IPS-18a (cell line): ENCODE data around the gene USP11.

Experiments used
- H3K27ac ChIP-seq: one replicate; pipeline ENCODE4 v1.5.1; 2013; ENCODE audit warnings: low read length
- H3K27me3 ChIP-seq: one replicate; pipeline ENCODE4 v1.6.1; 2013; ENCODE audit warnings: mild to moderate bottlenecking, low read length; ENCODE audit not compliant: control insufficient read depth, insufficient read depth
- H3K36me3 ChIP-seq: one replicate; pipeline ENCODE4 v1.6.1; 2013; ENCODE audit warnings: low read depth, low read length; ENCODE audit not compliant: control insufficient read depth
- H3K4me1 ChIP-seq: one replicate; pipeline ENCODE4 v1.6.1; 2013; ENCODE audit warnings: low read depth, low read length; ENCODE audit not compliant: control insufficient read depth
- H3K4me3 ChIP-seq: one replicate; pipeline ENCODE4 v1.5.1; 2013; ENCODE audit warnings: low read length
- H3K9ac ChIP-seq: one replicate; pipeline ENCODE4 v1.6.1; 2013; ENCODE audit warnings: mild to moderate bottlenecking, low read length, moderate library complexity
- H3K9me3 ChIP-seq: one replicate; pipeline ENCODE4 v1.6.1; 2013; ENCODE audit warnings: low read depth, low read length; ENCODE audit not compliant: control insufficient read depth

USP11 gene

GRCh38 chrX:47194194-47194787, 38.5 kb upstream of the USP11 start:
- Histone ChIP-seq H3K27ac (no peak overlapping the region), H3K9ac (peak overlapping the region; percentile 80), H3K27me3 (no peaks in the 10 kb centered on the region), H3K36me3 (peaks cover 10% of the 10 kb centered on the region), H3K4me1 (no peaks in the 10 kb centered on the region), H3K4me3 (peak overlapping the region; percentile 75), H3K9me3 (no peaks in the 10 kb centered on the region)

DNA sequence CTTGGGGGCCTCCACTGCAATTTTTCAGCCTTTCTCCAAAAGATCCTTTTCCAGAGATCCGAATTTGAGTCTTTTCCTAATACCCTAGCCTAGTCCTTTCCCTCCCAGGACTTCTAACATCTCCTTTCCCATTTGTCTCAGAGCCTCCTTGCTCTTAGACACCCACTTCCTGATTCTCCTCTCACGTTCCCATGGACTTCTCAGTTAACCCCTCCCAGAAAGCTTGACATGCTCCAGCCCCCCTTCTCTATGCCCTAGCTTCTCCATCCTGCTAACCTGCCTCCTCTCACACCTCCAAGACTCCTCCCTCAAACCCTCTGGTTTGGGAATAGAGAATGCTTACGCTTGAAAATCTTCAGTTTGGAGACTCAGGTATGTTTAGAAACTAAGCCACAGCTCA, 36.7 kb upstream of the USP11 start:
- Histone ChIP-seq H3K27me3 (no peaks in the 10 kb centered on the region), H3K4me3 (peak overlapping the region; percentile 4), H3K9me3 (no peaks in the 10 kb centered on the region), H3K9ac (no peak overlapping the region), H3K4me1 (no peaks in the 10 kb centered on the region), H3K36me3 (peaks cover 26% of the 10 kb centered on the region), H3K27ac (no peak overlapping the region)

DNA sequence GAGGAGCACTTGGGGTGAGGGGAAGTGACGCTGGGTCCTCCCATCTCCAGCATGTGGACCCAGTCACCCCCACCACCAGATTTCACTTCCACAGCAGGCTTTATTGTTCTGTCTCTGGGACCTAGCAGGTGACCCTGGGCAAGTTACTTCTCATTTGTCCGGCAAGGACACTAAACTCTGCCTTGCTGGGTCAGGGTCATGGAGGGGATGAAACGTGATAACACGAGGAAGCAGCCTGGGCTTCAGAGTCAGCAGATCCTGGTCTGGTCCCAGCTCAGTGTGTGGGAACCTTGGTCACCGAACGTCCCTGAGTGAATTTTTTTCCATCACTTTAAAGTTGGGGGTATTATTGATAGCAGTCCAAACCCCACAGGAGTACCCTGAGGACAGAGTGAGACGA, 35.3 kb upstream of the USP11 start:
- H3K36me3 ChIP-seq = peaks cover 39% of the 10 kb centered on the region
- peaks cover 3% of the 10 kb centered on the region for H3K9me3 ChIP-seq
- no peaks in the 10 kb centered on the region for H3K27me3 ChIP-seq
- no peaks in the 10 kb centered on the region for H3K4me1 ChIP-seq
- no peak overlapping the region for H3K9ac ChIP-seq
- peak overlapping the region; percentile 4 for H3K4me3 ChIP-seq
- H3K27ac ChIP-seq = no peak overlapping the region

GRCh38 chrX:47198026-47198686, 34.7 kb upstream of the USP11 start:
- H3K4me3 ChIP-seq = no peak overlapping the region
- H3K9me3 ChIP-seq = peaks cover 3% of the 10 kb centered on the region
- no peak overlapping the region for H3K27ac ChIP-seq
- no peaks in the 10 kb centered on the region for H3K4me1 ChIP-seq
- peaks cover 45% of the 10 kb centered on the region for H3K36me3 ChIP-seq
- no peaks in the 10 kb centered on the region for H3K27me3 ChIP-seq
- no peak overlapping the region for H3K9ac ChIP-seq

DNA sequence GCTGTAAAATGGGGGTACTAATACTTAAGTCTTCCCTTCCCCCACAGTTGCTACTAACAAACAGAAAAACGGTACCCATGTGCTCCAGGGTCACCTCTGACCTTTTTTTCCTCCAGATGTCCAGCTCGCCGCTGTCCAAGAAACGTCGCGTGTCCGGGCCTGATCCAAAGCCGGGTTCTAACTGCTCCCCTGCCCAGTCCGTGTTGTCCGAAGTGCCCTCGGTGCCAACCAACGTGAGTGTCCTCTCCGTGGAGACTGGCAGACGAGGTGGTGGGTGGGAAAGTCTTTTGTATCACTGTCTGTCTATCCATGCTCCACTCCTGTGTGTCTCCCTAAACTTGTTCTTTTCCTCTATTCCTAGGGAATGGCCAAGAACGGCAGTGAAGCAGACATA, 34.1 kb upstream of the USP11 start:
- Histone ChIP-seq H3K4me3 (no peak overlapping the region), H3K27ac (no peak overlapping the region), H3K27me3 (no peaks in the 10 kb centered on the region), H3K9ac (no peak overlapping the region), H3K4me1 (no peaks in the 10 kb centered on the region), H3K9me3 (peaks cover 3% of the 10 kb centered on the region), H3K36me3 (peaks cover 49% of the 10 kb centered on the region)

- H3K9me3 ChIP-seq = peaks cover 3% of the 10 kb centered on the region
- H3K4me3 ChIP-seq = no peak overlapping the region
- no peaks in the 10 kb centered on the region for H3K4me1 ChIP-seq
- H3K36me3 ChIP-seq = peaks cover 52% of the 10 kb centered on the region
- H3K27me3 ChIP-seq = no peaks in the 10 kb centered on the region
- no peak overlapping the region for H3K9ac ChIP-seq
- H3K27ac ChIP-seq = no peak overlapping the region
These were observed 33.5 kb upstream of the USP11 start for GRCh38 chrX:47199286-47199685.

DNA sequence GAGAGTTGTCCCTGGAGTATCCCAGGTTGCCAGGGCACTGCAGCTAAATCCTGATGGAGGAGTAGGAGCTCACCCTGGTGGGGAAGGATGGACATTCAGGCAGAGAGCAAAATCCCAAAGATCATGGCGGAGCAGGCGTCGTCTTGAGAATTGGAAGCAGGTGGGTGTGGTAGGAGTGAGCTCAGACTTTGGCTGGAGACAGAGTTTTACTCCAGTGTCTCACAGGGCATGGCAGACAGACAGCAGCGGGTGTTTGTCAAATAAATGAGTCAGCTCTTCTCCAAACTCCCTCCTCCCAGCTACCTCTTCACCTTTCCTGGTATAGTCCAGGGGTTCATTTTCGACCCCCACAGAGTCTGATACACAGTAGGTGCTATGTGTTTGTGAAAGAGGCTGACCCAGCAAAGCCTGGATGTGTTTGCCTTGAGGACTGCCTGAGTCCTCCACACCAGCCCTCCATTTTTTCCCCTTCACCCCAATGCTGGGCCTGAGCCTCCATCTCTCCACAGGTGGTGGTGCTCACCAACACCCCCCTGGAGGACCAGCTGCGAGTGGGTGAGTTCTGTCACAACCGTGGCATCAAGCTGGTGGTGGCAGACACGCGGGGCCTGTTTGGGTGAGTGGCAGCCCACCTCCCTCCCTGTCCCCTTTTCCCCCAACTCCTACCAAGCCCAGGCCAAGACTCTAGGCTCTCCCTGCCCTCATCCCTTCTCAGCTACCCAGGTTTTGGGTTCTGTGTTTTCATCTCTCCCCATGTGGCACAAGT, 32.2 kb upstream of the USP11 start:
- no peak overlapping the region for H3K9ac ChIP-seq
- H3K4me3 ChIP-seq = no peak overlapping the region
- no peak overlapping the region for H3K27ac ChIP-seq
- H3K9me3 ChIP-seq = peaks cover 3% of the 10 kb centered on the region
- peaks cover 64% of the 10 kb centered on the region for H3K36me3 ChIP-seq
- H3K27me3 ChIP-seq = no peaks in the 10 kb centered on the region
- no peaks in the 10 kb centered on the region for H3K4me1 ChIP-seq

DNA sequence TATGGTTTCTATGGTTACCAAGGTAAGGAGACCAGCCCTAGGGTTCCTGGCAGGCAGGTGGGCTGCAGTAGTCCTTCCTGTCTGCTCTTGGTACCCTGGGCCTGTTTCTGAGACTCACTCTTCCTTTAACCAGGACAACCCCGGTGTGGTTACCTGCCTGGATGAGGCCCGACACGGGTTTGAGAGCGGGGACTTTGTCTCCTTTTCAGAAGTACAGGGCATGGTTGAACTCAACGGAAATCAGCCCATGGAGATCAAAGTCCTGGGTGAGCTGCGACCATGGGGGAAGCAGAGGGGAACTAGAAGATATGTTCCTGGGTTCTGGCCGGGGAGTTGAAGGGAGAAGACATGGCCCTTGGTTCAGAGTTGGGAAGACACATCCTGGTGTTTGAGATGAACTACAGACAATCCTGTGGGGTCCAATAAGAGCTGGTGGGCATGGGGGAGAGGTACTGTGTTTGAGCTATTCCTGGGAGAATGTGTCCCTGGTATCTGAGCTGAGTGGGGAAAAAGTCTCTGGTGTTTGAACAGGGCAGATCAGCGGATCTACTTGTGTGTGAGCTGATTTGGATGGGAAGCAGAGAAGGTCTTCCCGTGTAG, 31.4 kb upstream of the USP11 start:
- H3K9ac ChIP-seq = no peak overlapping the region
- peaks cover 73% of the 10 kb centered on the region for H3K36me3 ChIP-seq

DNA sequence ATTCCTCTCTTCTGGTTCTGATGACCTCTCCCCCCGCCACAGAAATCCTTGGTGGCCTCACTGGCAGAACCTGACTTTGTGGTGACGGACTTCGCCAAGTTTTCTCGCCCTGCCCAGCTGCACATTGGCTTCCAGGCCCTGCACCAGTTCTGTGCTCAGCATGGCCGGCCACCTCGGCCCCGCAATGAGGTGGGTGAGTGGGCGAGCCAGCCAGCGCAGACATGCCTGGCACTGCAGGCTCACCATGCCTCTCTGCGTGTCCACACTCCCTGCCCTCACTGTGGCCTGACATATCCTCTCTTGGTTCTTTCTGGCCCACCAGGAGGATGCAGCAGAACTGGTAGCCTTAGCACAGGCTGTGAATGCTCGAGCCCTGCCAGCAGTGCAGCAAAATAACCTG, 30.5 kb upstream of the USP11 start:
- Histone ChIP-seq H3K27me3 (no peaks in the 10 kb centered on the region), H3K9me3 (peaks cover 8% of the 10 kb centered on the region), H3K9ac (no peak overlapping the region), H3K4me1 (no peaks in the 10 kb centered on the region), H3K27ac (no peak overlapping the region), H3K36me3 (peaks cover 82% of the 10 kb centered on the region), H3K4me3 (no peak overlapping the region)

More for the DNA sequence above, 31.4 kb upstream of the USP11 start:
- Histone ChIP-seq H3K4me3 (no peak overlapping the region), H3K27me3 (no peaks in the 10 kb centered on the region), H3K27ac (no peak overlapping the region), H3K9me3 (peaks cover 3% of the 10 kb centered on the region), H3K4me1 (no peaks in the 10 kb centered on the region)

DNA sequence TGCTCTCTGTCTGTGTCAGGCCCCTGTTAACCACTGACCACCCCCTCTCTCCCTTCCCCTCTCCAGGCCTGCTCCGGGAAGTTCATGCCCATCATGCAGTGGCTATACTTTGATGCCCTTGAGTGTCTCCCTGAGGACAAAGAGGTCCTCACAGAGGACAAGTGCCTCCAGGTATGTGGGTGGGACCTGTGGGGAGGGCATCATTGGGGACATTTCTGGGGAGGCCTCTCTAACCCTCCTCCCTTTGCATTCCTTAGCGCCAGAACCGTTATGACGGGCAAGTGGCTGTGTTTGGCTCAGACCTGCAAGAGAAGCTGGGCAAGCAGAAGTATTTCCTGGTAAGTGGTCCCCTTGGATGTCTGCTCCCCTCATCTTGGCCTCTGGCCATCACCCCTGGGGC, 29.9 kb upstream of the USP11 start:
- Histone ChIP-seq H3K4me3 (no peak overlapping the region), H3K4me1 (no peaks in the 10 kb centered on the region), H3K9me3 (peaks cover 10% of the 10 kb centered on the region), H3K9ac (no peak overlapping the region), H3K36me3 (peaks cover 88% of the 10 kb centered on the region), H3K27me3 (no peaks in the 10 kb centered on the region), H3K27ac (no peak overlapping the region)

DNA sequence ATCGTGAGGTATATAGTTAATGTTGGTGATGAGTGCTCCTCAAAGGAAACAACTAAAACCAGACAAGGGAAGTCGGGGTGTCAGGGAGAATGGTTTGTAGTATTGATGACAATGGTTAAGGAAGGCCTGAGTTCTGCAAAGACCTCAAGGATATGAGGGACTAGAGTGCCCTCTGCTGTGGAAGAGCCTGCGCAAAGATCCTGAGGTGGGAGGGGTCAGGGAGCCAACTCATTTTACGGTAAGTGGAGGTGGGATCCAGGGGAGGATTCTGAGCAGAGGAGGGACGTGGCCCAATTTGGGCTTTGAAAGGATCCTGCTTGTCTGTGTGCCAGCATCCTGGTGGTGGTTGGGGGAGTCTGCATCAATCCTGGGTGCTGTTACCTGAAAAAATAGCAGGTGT, 27.8 kb upstream of the USP11 start:
- Histone ChIP-seq H3K4me3 (no peak overlapping the region), H3K9me3 (peaks cover 13% of the 10 kb centered on the region), H3K27me3 (no peaks in the 10 kb centered on the region), H3K9ac (no peak overlapping the region), H3K4me1 (no peaks in the 10 kb centered on the region), H3K27ac (no peak overlapping the region), H3K36me3 (peaks cover 86% of the 10 kb centered on the region)
